Epithelial cell of prostate (primary cell): ENCODE data around the gene PPIL6.

Source experiments
- DNase-seq: peaks from one replicate; pipeline ENCODE4 v3.0.0-alpha.2; 2011; ENCODE audit warnings: low read depth, low spot score
- H3K27ac ChIP-seq: fragments of 450-650 bp; 2 replicates; pipeline ENCODE4 v1.5.1; 2017; ENCODE audit warnings: mild to moderate bottlenecking

The PPIL6 gene

GRCh38 chr6:109420751-109421150 lies 19.7 kb downstream of the PPIL6 start:
- H3K27ac ChIP-seq = peak overlapping the region; percentile 44
- no peak for DNase-seq

GRCh38 chr6:109417646-109418045 lies 22.8 kb downstream of the PPIL6 start:
- H3K27ac ChIP-seq = no peak overlapping the region
- no peak for DNase-seq

DNA sequence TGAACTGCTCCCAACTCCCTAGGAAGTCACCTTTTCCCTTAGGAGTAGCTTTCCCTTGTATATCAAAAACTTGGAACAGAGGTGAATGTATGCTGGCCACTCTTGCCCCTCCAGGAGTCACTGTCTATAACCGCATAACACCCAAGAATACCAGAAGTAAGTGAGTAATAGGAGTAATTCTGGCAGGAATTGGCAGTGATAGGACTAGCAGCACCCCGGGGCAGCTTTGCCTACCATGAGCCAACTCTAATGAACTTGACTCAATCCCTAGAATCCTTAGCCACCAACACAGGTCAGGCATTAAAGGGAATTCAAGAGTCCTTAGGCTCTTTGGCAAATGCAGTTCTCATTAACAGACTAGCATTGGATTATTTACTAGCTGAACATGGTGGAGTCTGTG lies 29.4 kb downstream of the PPIL6 start:
- no peak overlapping the region for H3K27ac ChIP-seq
- no peak for DNase-seq

DNA sequence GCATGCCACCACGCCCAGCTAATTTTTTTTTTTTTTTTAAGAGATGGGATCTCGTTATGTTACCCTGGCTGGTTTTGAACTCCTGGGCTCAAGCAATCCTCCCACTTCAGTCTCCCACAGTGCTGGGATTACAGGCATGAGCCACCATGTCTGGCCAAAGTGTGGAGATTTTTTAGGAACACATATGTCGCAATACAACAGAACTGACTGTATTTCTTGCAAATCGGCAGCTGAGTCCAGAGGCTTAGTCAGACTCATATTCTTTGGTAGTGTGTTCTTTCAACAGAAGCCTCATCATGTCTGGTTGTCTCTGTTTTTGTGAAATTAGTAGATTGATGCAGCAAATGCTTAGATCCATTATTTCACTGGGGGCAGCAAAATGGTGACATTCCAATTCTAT lies 34.2 kb downstream of the PPIL6 start:
- H3K27ac ChIP-seq = no peak overlapping the region
- no peak for DNase-seq

- DNase-seq = no peak
- H3K27ac ChIP-seq = no peak overlapping the region
Observed at GRCh38 chr6:109397020-109397419, 43.4 kb downstream of the PPIL6 start.

DNA sequence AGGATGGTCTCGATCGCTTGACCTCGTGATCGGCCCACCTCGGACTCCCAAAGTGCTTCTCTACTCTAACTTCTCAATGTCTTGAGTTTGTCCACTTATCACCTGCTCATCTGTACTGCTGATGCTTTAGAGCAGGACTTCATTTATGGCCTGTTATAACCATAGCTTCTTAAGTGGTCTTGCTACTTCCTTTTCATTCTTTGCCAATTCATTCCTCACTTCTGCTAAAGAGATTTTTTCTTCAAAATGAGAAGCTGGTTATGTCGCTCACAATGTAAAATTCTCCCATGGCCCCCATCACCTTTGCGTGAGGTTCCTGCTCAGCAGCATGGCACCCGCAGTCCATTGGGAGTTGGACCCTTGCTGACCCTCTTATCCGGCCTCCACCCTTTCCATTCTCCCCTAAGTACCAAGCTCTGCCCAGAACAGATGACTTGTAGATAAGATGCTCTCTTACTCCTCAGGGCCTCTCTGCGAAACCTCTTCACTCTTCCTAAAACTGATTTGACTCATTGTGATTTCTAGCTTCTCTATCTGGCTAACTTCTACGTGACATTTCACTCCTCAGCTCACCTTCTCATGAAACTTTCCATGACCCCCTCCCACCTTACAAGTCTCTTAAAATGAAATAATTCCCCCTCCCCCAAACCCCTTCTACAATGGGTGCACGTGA lies 44.2 kb downstream of the PPIL6 start:
- no peak overlapping the region for H3K27ac ChIP-seq
- no peak for DNase-seq

DNA sequence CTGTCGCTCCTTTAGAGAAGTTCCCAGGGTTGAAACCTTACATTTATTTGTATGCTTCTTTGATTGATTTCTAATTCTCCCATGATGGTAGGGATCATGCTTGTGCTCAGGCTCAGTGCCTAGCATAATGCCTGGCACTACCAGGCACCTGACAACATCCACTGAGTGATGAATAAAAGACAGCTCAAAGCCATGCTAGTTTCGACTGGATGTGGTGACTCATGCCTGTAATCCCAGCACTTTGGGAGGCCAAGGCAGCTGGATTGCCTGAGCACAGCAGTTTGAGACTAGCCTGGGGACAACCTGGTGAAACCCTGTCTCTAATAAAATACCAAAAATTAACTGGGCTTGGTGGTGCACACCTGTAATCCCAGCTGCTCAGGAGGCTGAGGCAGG lies 46.5 kb downstream of the PPIL6 start:
- H3K27ac ChIP-seq = no peak overlapping the region
- no peak for DNase-seq

GRCh38 chr6:109393157-109393885 lies 47.1 kb downstream of the PPIL6 start:
- no peak overlapping the region for H3K27ac ChIP-seq
- no peak for DNase-seq

DNA sequence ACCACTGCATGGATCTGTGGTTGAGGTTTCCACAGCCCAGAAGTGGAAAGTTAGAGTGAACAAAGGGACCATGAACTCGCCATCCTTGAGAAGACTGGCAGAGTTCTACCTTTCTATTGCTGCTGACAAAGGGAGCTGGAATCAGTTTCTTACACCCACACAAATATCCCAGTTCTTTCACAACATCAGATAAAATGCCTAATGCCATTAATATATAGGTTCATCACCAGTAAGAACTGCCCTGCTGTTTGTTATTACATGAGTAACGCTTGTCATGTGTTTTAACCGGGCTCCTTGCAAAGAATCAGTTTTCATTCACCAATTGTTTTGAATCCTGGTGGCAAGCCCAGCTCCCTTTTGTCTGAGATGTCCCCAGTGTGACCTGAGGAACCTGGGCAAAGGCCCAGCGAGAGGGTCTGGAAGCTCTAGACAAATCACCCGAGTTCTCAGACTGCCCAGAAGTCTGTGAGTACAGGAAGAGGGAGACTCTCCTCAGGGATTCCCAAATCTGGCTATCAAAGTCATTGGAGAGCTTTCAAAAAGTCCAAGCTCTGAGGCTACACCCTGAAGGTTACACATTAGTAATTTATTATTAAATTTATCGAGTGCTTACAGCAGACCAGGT lies 50.7 kb downstream of the PPIL6 start:
- no peak for DNase-seq
- peak overlapping the region; percentile 10 for H3K27ac ChIP-seq

- DNase-seq = no peak
- H3K27ac ChIP-seq = no peak overlapping the region
Observed at GRCh38 chr6:109388265-109388664, 52.2 kb downstream of the PPIL6 start.

- H3K27ac ChIP-seq = peak overlapping the region; percentile 98
- DNase-seq = no peak
Observed at GRCh38 chr6:109383438-109383940, 56.9 kb downstream of the PPIL6 start.

DNA sequence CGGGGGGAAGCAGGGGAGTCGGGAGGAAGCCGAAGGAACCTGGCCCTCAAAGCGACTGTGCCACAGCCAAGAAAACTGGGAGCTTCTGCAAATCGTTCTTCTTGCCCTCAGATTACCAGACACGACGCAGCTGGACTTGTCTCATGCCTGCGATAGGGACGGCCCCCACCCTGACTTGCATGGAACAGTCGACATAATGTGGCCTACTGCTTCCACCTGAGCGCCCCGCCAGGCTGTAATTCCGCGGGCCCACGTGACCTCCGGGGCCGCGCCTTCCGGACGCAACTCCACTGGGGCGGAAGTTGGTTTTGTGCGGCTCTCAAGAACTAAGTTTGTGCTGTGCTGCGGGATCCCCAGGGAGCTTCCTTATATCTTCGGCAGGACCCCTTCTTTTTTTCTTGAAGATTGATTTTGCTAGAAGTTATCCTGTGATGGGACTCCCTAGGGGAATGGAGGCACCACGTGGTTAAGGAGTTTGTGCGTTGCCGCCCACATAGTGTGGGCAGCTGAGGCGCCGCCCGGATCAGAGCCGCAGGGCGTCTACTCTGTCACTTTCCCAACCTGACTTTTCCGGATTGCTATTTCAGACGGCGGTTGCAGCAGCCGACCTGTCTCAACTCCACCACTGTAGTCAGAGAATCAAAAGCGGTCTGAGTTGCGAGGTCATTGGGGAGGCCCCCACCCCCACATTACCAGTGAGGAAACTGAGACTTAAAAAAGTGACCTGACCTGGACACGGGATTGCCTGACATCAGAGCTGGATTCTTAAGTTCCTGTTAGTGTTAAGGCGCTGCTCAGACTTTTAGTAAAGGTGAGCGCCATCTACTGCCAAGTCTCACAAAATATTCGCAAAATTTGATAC lies 57.6 kb downstream of the PPIL6 start:
- H3K27ac ChIP-seq = peak overlapping the region; percentile 98
- peak; percentile 76 for DNase-seq

- no peak for DNase-seq
- peak within 1 kb of the TSS; percentile 98 for H3K27ac ChIP-seq
Observed at GRCh38 chr6:109381747-109382575, 58.5 kb downstream of the PPIL6 start, which contains the start of gene CD164. TSS of gene CD164 (minus strand) at chr6:109382467. CDS start at chr6:109382378, 89 bp downstream.

- peak overlapping the region; percentile 98 for H3K27ac ChIP-seq
- no peak for DNase-seq
Observed at GRCh38 chr6:109381061-109381746, 59.2 kb downstream of the PPIL6 start.

DNA sequence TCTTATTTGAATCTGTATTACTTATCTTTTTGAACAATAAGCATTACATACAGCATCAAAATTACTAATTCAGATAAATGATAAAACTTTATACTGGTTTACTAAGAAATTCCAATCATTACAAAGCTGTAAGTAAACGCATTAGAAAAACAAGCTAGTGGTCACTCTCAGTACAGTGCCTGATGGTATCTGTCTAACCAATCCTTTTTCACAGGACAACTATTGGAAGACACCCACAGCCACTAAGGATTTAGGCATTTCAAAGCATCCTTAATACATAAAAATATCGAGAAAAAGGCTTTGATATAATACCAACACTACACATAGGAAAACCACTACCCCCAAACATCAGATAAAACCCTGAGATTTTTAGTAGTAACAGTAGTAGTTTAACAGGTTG lies 60.7 kb downstream of the PPIL6 start:
- no peak overlapping the region for H3K27ac ChIP-seq
- no peak for DNase-seq

DNA sequence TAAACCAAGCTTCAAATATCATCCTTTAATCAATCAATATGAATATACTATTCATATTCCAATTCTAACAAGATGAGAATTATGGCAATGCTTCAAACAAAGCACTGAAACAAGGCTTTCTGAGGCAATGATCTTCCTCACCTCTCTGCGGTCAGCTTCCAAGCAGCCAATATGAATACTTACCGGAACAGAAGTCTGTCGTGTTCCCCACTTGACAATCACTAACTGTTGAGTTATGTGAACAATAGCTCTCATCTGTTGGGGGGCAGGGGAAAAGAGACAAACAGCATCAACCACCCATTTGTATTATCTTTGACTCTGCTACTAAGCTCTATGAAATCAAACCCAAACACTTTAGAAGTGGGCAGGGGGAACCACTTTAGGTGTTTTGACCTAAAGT lies 62.7 kb downstream of the PPIL6 start:
- DNase-seq = no peak
- no peak overlapping the region for H3K27ac ChIP-seq

DNA sequence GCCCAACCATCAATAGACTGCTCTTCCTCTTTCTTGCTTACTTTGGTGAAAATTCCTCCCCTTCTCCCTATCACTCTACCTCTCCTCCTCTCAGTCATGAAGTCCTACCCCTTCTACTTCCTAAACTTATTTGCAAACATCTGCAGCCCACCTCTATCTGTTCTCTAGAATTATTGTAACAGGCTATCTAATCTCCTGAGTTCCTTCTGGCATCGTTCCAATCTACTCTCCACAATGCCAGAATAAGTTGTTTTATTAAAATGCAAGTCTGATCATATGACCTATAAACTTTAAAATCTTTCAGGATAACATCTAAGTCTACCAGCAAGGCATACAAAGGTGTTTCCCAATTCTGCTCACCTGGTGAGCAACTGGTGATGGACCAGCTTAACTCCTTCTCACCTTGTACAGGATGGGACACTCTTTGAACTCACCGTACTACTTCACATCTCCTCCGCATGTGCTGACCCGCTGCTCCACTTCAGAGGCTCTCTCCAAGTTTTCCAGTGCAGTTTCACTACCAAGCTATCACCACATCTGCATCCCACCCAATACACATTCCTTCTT lies 66.0 kb downstream of the PPIL6 start:
- no peak for DNase-seq
- H3K27ac ChIP-seq = no peak overlapping the region

- no peak overlapping the region for H3K27ac ChIP-seq
- no peak for DNase-seq
Observed at GRCh38 chr6:109373762-109374161, 66.7 kb downstream of the PPIL6 start.

DNA sequence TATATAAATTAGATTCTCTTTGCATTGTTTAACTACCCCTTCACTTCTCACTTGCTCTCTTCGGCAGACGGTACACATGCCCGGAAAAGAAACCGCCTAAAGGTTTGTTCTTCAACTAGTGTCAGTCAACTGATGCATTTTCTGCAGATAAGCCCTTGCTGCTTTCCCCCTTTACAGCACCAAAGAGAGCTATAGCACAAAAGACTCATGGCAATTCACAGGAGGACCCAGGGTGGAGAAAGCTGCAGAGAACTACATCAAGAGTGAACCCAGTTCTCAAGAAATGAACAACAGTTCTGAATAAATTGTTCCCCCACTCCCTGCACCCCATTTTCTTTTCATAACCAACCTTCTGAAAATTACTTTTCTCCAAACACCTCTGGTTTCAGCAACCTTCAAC lies 67.1 kb downstream of the PPIL6 start:
- no peak for DNase-seq

More for the DNA sequence above, 67.1 kb downstream of the PPIL6 start:
- H3K27ac ChIP-seq = no peak overlapping the region
